Measurements from ENCODE around the gene GGT1.

DNA sequence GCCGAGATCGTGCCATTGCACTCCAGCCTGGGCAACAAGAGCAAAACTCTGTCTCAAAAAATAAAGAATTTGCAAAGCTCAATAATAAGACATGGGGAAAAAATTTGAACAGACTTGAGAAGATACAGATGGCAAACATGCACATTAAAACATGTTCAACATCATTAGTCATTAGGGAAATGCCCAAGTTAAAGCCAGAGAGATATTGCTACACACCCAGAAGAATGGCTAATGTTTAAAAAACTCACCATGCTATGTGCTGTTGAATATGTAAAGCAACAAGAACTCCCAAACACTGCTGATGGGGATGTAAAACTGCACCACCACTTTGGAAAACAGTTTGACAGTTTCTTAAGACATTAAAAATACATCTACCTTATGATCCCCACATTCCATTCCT, 22.7 kb upstream of the GGT1 start:
- TF ChIP-seq, protein P1, sequence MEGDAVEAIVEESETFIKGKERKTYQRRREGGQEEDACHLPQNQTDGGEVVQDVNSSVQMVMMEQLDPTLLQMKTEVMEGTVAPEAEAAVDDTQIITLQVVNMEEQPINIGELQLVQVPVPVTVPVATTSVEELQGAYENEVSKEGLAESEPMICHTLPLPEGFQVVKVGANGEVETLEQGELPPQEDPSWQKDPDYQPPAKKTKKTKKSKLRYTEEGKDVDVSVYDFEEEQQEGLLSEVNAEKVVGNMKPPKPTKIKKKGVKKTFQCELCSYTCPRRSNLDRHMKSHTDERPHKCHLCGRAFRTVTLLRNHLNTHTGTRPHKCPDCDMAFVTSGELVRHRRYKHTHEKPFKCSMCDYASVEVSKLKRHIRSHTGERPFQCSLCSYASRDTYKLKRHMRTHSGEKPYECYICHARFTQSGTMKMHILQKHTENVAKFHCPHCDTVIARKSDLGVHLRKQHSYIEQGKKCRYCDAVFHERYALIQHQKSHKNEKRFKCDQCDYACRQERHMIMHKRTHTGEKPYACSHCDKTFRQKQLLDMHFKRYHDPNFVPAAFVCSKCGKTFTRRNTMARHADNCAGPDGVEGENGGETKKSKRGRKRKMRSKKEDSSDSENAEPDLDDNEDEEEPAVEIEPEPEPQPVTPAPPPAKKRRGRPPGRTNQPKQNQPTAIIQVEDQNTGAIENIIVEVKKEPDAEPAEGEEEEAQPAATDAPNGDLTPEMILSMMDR (IDR thresholded peaks at IDR 0.05), result no peak
- TF ChIP-seq POLR2A (IDR thresholded peaks at IDR 0.05), result no peak
